Measurements from ENCODE around the gene NALF2.

NALF2 gene

GRCh38 chrX:69530306-69530705 is 26.2 kb downstream of the NALF2 start:
- DNase-seq: no peak

- DNase-seq: no peak
Measured at GRCh38 chrX:69531031-69531755, 27.1 kb downstream of the NALF2 start.

- DNase-seq: no peak
Measured at GRCh38 chrX:69535661-69536060, 31.5 kb downstream of the NALF2 start.

GRCh38 chrX:69538321-69538876 is 34.3 kb downstream of the NALF2 start:
- DNase-seq: peak; percentile 4

GRCh38 chrX:69539437-69539836 is 35.3 kb downstream of the NALF2 start:
- DNase-seq: no peak

GRCh38 chrX:69541956-69542355 is 37.8 kb downstream of the NALF2 start:
- DNase-seq: no peak

- no peak for DNase-seq
Measured at GRCh38 chrX:69543572-69543971, 39.4 kb downstream of the NALF2 start.

GRCh38 chrX:69546417-69546816 is 42.3 kb downstream of the NALF2 start:
- DNase-seq: no peak

- DNase-seq: no peak
Measured at GRCh38 chrX:69546978-69547377, 42.9 kb downstream of the NALF2 start.

- DNase-seq: no peak
Measured at GRCh38 chrX:69551421-69552009, 47.4 kb downstream of the NALF2 start.

- no peak for DNase-seq
Measured at GRCh38 chrX:69552512-69552911, 48.4 kb downstream of the NALF2 start.

Data from kidney glomerular epithelial cell (primary cell).